Measurements from ENCODE around the gene STAB1. TPM values are rescaled to one million over a fixed set of nuclear protein-coding genes. Genes with fewer than 3 reads are reported as not detected.

Gene STAB1
- total RNA-seq, 2 experiments from 2014 or later, result not detected

GRCh38 chr3:52539010-52539653, 44.0 kb downstream of the STAB1 start:
- ChIA-PET CTCF (interaction anchor here (0.7 to 1.2 kb wide), 2 partner anchors 13 to 118 kb away, joined by 3 read pairs; no protein-coding TSS in a partner anchor), POLR2A (interaction anchor here (0.7 kb wide), 1 partner anchor 1018 kb away, joined by 5 read pairs; no protein-coding TSS in a partner anchor)

- CTCF ChIA-PET, result no interaction called here
- POLR2A ChIA-PET, result interaction anchor here (0.5 kb wide), 1 partner anchor 71 kb away, joined by 3 read pairs; no protein-coding TSS in a partner anchor
These were observed 45.9 kb downstream of the STAB1 start for GRCh38 chr3:52541050-52541449.

- CTCF ChIA-PET, result interaction anchor here (0.8 kb wide), 1 partner anchor 9 kb away, joined by 3 read pairs; the partner anchor contains the start of gene UQCC5
- POLR2A ChIA-PET, result no interaction called here
These were observed 49.8 kb downstream of the STAB1 start for GRCh38 chr3:52544937-52545336.

- POLR2A ChIA-PET, result no interaction called here
These were observed 51.2 kb downstream of the STAB1 start for GRCh38 chr3:52546111-52546901.

GRCh38 chr3:52547143-52547542, 52.0 kb downstream of the STAB1 start:
- ChIA-PET POLR2A (no interaction called here), CTCF (no interaction called here)

More at GRCh38 chr3:52546111-52546901, 51.2 kb downstream of the STAB1 start:
- CTCF ChIA-PET, result no interaction called here

GRCh38 chr3:52551118-52551517, 56.0 kb downstream of the STAB1 start:
- ChIA-PET POLR2A (no interaction called here), CTCF (no interaction called here)

GRCh38 chr3:52552089-52552488, 57.0 kb downstream of the STAB1 start:
- POLR2A ChIA-PET, result no interaction called here
- CTCF ChIA-PET, result interaction anchor here (1.2 kb wide), 1 partner anchor 13 kb away, joined by 3 read pairs; no protein-coding TSS in a partner anchor

- CTCF ChIA-PET, result interaction anchor here (0.7 kb wide), 1 partner anchor 72 kb away, joined by 4 read pairs; no protein-coding TSS in a partner anchor
- POLR2A ChIA-PET, result no interaction called here
These were observed 59.1 kb downstream of the STAB1 start for GRCh38 chr3:52554026-52554755.

GRCh38 chr3:52555056-52555455, 59.9 kb downstream of the STAB1 start:
- CTCF ChIA-PET, result interaction anchor here (0.6 kb wide), 2 partner anchors 28 to 45 kb away, joined by 3 to 6 read pairs; no protein-coding TSS in a partner anchor
- POLR2A ChIA-PET, result no interaction called here

- ChIA-PET POLR2A (interaction anchor here (1.0 kb wide), 1 partner anchor 21 kb away, joined by 3 read pairs; the partner anchor contains the start of gene UQCC5), CTCF (no interaction called here)
These were observed 62.1 kb downstream of the STAB1 start for GRCh38 chr3:52557011-52557960.

GRCh38 chr3:52558436-52558835, 63.3 kb downstream of the STAB1 start:
- POLR2A ChIA-PET, result no interaction called here

GRCh38 chr3:52561028-52561747, 66.0 kb downstream of the STAB1 start:
- ChIA-PET CTCF (no interaction called here), POLR2A (no interaction called here)

More at GRCh38 chr3:52558436-52558835, 63.3 kb downstream of the STAB1 start:
- CTCF ChIA-PET, result no interaction called here

GRCh38 chr3:52563984-52564383, 68.8 kb downstream of the STAB1 start:
- ChIA-PET CTCF (no interaction called here), POLR2A (no interaction called here)

- POLR2A ChIA-PET, result no interaction called here
- CTCF ChIA-PET, result interaction anchor here (0.7 kb wide), 1 partner anchor 238 kb away, joined by 4 read pairs; no protein-coding TSS in a partner anchor
These were observed 72.9 kb downstream of the STAB1 start for GRCh38 chr3:52568069-52568468.

GRCh38 chr3:52570076-52570475, 74.9 kb downstream of the STAB1 start:
- ChIA-PET POLR2A (no interaction called here), CTCF (interaction anchor here (0.6 kb wide), 1 partner anchor 364 kb away, joined by 4 read pairs; no protein-coding TSS in a partner anchor)

- ChIA-PET CTCF (no interaction called here), POLR2A (no interaction called here)
These were observed 77.1 kb downstream of the STAB1 start for GRCh38 chr3:52572221-52572620.
